IPS DF 6.9 (cell line): Measurements from ENCODE around the gene PPARD.

Experiments
- DNase-seq: peaks from one replicate; pipeline ENCODE4 v3.0.0-alpha.2; 2013; ENCODE audit warnings: low read depth, low spot score
- H3K27ac ChIP-seq: one replicate; pipeline ENCODE4 v1.5.1; 2013; ENCODE audit warnings: low read length, control low read depth
- H3K27me3 ChIP-seq: 2 replicates; pipeline ENCODE4 v1.6.1; 2013; ENCODE audit warnings: mild to moderate bottlenecking, low read length; ENCODE audit not compliant: control insufficient read depth, insufficient read depth
- H3K36me3 ChIP-seq: 2 replicates; pipeline ENCODE4 v1.6.1; 2013; ENCODE audit warnings: low read length; ENCODE audit not compliant: control insufficient read depth, insufficient read depth
- H3K4me1 ChIP-seq: 2 replicates; pipeline ENCODE4 v1.6.1; 2013; ENCODE audit warnings: low read length; ENCODE audit not compliant: control insufficient read depth, insufficient read depth
- H3K4me3 ChIP-seq: 2 replicates; pipeline ENCODE4 v1.5.1; 2013; ENCODE audit warnings: mild to moderate bottlenecking, low read length
- H3K9me3 ChIP-seq: 2 replicates; pipeline ENCODE4 v1.6.1; 2013; ENCODE audit warnings: low read length, inconsistent platforms; ENCODE audit not compliant: control insufficient read depth, insufficient read depth
- WGBS: extraction: QIAGEN DNeasy Blood & Tissue Kit; methylation state at CpG from one replicate; pipeline ENCODE4 v1.1.7; 2013; ENCODE audit warnings: mixed read lengths, missing lambda C conversion rate; ENCODE audit not compliant: insufficient read length, insufficient coverage; 5-methylcytosine and 5-hydroxymethylcytosine counted together

Gene PPARD

DNA sequence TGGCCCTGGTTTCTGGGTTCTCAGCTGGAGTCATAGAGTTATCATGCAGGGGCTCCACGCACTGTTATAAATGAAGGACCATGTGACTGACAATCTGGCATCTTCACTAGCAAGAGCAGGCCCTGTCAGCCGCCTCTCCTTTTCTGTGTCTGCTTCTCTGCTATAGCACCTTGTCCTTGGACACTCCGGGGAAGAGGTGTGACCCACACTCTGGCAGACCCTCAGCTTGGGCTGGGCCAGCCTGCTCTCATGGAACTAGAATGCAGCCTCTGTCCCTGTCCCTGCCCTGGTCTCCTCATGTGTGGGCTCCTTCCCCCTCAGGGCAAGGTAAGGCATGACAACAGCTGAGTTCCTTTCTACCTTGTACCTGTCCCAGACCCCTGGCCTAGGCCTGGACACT lies 98.8 kb downstream of the PPARD start:
- Histone ChIP-seq H3K9me3 (no peaks in the 10 kb centered on the region), H3K4me3 (no peak overlapping the region), H3K27me3 (no peaks in the 10 kb centered on the region), H3K36me3 (no peaks in the 10 kb centered on the region), H3K4me1 (no peaks in the 10 kb centered on the region), H3K27ac (no peak overlapping the region)
- no peak for DNase-seq
- no CpG with 5 or more reads among the region's 3 CpGs for WGBS

DNA sequence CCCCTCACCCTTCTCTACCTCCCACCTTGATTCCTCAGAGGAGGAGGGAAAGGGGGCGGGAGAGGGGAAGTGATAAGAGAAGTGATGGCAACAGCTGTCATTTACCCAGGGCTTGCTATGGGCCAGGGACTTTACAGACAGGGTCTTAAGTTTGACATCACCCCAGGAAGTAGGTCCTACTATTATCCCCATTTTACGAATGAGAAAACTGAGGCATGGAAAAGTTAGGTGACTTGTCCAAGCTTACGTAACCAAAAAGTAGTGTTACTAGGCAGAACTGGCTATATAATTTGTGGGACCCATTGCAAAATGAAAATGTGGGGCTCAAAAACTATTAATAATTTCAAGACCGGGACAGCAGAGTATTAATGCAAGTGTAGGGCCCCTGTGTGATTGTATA lies 99.3 kb downstream of the PPARD start:
- no peaks in the 10 kb centered on the region for H3K9me3 ChIP-seq
- no peaks in the 10 kb centered on the region for H3K36me3 ChIP-seq
- H3K4me3 ChIP-seq: no peak overlapping the region
- no CpG with 5 or more reads among the region's 4 CpGs for WGBS
- H3K4me1 ChIP-seq: no peaks in the 10 kb centered on the region
- DNase-seq: no peak
- no peak overlapping the region for H3K27ac ChIP-seq
- H3K27me3 ChIP-seq: no peaks in the 10 kb centered on the region

DNA sequence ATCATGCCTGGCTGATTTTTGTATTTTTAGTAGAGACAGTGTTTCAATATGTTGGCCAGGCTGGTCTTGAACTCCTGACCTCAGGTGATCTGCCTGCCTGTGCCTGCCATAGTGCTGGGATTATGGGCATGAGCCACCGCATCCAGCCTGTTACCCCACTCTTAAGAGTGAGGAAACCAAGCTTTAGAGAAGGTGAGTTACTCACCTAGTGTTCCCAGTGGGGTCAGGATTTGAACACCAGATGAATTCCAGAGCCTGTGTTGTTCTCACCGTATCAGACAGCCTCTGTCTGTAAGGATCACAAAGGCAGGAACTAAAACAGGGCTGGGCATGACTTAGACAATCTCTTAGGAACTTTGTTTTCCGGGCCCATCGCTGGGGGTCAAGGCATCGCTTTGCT lies 100.3 kb downstream of the PPARD start:
- Histone ChIP-seq H3K4me1 (no peaks in the 10 kb centered on the region), H3K36me3 (no peaks in the 10 kb centered on the region), H3K4me3 (no peak overlapping the region), H3K27me3 (no peaks in the 10 kb centered on the region), H3K27ac (no peak overlapping the region), H3K9me3 (no peaks in the 10 kb centered on the region)
- no peak for DNase-seq
- no CpG with 5 or more reads among the region's 5 CpGs for WGBS

DNA sequence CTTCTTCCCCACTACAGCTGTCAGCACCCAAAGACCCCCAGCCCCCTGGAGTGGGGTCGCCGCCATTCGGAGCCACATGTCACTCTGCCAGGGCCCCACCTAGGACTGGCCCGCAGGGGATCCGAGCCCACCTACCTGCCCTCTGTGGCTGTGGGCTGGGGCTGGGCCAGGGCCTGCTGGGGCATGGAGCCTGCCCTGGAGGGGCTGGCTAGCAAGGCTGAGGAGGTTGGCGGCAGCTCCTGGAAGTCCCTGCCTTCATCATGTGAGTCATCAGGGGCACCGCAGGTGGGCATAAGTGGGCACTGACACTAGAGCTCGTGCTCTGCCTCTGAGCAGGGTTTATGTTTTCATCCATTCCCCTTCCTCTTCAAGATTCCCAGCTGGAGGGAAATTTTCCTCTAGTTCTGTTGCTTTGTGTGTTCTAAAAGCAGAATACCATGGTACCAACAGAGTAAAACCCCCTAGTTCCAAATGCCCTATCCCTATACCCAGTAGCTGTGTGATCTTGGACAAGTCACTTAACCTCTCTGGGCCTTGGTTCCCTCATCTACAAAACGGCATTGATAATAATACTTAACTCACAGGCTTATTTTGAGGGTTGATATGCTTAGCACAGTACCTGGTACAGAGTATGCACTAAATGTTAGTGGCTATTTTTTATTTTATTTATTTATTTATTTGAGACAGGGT lies 101.1 kb downstream of the PPARD start:
- no CpG with 5 or more reads among the region's 9 CpGs for WGBS
- H3K9me3 ChIP-seq: no peaks in the 10 kb centered on the region
- DNase-seq: no peak

DNA sequence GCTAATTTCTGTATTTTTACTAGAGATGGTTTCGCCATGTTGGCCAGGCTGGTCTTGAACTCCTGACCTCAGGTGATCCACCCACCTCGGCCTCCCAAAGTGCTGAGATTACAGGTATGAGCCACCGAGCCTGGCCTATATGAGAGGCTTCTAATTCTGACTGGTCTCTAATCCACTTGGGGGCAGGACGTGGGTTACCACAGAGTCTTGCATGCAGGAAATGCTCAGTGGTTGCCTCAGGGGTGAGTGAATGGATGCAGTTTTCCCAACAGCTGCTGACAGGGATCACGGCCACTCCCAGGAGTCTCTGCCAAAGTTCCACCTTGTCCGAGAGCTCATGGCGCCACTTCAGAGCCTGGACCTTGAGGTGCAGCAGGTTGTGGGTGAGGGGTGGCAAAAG lies 103.3 kb downstream of the PPARD start:
- Histone ChIP-seq H3K36me3 (no peaks in the 10 kb centered on the region), H3K27me3 (no peaks in the 10 kb centered on the region), H3K4me1 (no peaks in the 10 kb centered on the region), H3K4me3 (no peak overlapping the region), H3K9me3 (no peaks in the 10 kb centered on the region), H3K27ac (no peak overlapping the region)
- no peak for DNase-seq
- WGBS: no CpG with 5 or more reads among the region's 7 CpGs

More for the DNA sequence above, 101.1 kb downstream of the PPARD start:
- Histone ChIP-seq H3K4me1 (no peaks in the 10 kb centered on the region), H3K27me3 (no peaks in the 10 kb centered on the region), H3K36me3 (no peaks in the 10 kb centered on the region), H3K27ac (no peak overlapping the region), H3K4me3 (no peak overlapping the region)

DNA sequence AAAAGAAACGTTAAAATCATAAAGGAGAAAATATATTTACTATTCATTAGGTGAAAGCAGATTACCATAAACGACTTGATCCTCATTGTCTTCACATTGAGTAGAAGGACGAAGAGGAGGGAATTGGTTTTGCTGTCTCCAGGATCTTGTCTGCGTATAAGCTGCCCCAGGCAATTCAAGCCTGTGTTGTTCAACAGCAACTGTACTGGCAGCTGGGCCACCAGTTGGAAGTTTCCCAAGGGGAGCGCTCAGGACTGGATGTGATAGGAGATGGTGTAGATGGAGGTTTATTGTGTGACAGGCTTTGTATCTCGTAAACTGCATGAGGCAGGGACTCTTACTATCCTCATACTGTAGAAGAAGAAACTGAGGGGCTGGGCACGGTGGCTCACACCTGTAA lies 105.8 kb downstream of the PPARD start:
- no peak for DNase-seq
- WGBS: no CpG with 5 or more reads among the region's 7 CpGs
- Histone ChIP-seq H3K4me3 (no peak overlapping the region), H3K27me3 (no peaks in the 10 kb centered on the region), H3K4me1 (peaks cover 1% of the 10 kb centered on the region; the same call in 1 of the 2 replicates), H3K36me3 (no peaks in the 10 kb centered on the region), H3K27ac (no peak overlapping the region), H3K9me3 (no peaks in the 10 kb centered on the region)

DNA sequence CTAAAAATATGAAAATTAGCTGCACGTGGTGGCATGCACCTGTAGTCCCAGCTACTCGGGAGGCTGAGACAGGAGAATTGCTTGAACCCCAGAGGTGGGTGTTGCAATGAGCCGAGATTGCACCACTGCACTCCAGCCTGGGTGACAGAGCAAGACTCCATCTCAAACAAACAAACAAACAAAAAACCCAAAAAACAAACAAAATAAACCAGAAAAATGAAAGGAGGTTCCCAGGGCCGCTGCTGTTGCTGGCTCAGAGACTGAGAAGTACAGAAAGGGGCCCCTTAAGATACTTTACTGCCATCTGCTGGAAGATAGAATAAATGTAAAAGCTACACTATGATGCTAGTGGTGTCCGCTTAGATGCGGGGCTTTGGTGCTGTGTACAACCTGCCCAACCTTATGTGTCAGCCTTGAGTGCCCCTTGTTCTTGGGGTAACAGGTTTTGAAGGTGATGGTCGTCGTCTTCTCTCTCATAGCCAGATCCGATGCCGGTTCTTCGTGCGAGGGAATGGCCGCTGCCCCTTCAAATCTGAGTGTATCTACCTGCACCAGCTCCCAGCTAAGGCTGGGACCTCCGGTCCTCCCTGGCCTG lies 107.0 kb downstream of the PPARD start:
- DNase-seq: no peak
- no CpG with 5 or more reads among the region's 14 CpGs for WGBS
- H3K4me1 ChIP-seq: peaks cover 1% of the 10 kb centered on the region; the same call in 1 of the 2 replicates

DNA sequence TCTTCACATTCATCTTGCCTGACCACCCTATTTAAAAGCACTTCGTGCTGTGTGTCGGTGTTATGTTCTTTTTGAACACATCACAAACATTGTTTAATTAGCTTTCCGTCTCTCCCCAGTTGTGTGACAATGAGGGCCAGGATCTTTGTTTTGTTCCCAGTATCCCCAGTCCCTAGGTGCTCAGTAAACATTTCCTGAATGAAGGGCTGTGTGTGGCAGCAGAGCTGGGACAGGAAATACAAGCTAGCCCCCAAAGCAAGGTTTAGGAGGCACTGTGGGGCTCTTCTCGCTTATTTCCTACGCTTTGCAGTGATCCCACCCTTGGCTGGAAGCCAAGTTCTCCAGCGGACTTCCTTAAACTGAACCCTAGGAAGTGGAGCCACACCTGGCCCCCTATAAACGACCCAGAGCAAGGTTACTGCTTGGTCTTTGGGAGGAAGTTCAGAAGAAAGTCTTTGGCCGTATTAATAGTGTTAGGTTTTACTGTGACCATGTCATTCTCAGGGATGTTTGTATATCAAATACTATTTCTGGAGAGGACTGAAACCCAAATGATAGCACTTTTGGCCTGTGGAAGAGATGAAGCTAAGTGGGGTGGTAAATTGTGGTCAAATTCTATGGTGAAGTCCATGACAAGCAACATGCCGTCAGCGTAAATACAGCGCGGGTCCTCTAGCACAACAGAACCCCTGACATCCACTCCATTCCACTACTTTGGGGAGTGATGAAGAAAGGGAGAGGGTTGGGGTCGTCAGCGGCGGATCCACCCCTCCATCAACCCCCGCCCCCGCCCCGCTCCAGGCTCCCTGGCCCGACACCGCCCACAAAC lies 109.2 kb downstream of the PPARD start:
- peaks cover 1% of the 10 kb centered on the region; the same call in 1 of the 2 replicates for H3K4me1 ChIP-seq
- H3K36me3 ChIP-seq: peaks cover 4% of the 10 kb centered on the region; the same call in 1 of the 2 replicates
- no peak overlapping the region; the same call in 1 of the 2 replicates for H3K4me3 ChIP-seq
- H3K27ac ChIP-seq: no peak overlapping the region
- DNase-seq: no peak
- H3K9me3 ChIP-seq: no peaks in the 10 kb centered on the region
- H3K27me3 ChIP-seq: no peaks in the 10 kb centered on the region
- WGBS: no CpG with 5 or more reads among the region's 20 CpGs

More for the DNA sequence above, 107.0 kb downstream of the PPARD start:
- no peak overlapping the region for H3K27ac ChIP-seq
- no peaks in the 10 kb centered on the region for H3K36me3 ChIP-seq
- no peak overlapping the region for H3K4me3 ChIP-seq
- no peaks in the 10 kb centered on the region for H3K27me3 ChIP-seq
- no peaks in the 10 kb centered on the region for H3K9me3 ChIP-seq

DNA sequence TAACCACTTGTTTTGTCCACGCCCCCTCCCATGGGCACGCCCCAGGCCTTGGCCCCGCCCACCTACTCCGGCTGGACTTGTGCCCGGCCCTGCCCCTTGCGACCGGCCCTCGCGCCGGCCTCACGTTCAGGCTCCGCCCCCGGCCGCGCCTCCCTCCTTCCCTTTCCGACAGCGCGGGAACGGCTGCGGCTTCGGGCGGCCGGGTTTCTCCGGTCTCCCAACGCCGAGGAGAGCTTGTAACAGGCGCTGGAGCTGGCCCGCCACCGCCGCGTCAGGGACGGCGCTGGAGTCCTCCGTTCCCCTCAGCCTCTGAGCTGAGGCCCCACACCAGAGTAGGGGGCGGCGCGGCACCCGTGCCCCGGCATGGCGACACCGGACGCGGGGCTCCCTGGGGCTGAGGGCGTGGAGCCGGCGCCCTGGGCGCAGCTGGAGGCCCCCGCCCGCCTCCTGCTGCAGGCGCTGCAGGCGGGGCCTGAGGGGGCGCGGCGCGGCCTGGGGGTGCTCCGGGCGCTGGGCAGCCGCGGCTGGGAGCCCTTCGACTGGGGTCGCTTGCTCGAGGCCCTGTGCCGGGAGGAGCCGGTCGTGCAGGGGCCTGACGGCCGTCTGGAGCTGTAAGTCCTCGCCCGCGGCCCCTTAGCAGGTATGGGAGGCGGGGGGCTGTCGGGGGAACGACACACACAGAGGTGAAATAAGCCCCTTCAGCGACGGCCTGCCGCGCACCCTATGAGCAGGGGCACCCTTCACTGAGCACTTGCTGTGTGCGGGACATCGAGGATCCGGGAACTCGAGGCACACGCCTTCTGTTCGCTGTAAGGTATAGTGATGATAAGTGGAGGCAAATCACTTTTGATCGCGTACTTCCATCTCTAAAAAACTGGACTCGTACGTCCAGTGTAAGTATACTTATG lies 110.1 kb downstream of the PPARD start, which contains the start of gene FANCE:
TSS of gene FANCE (plus strand) at position 156 of the 908 bp plus-strand sequence. CDS start at position 364, 208 bp downstream.
- Histone ChIP-seq H3K36me3 (peaks cover 6% of the 10 kb centered on the region; the same call in 1 of the 2 replicates), H3K27ac (no peak within 1 kb of the TSS), H3K9me3 (no peaks in the 10 kb centered on the region), H3K27me3 (no peaks in the 10 kb centered on the region), H3K4me3 (peak within 1 kb of the TSS; percentile 62; the same call in 1 of the 2 replicates), H3K4me1 (peaks cover 1% of the 10 kb centered on the region; the same call in 1 of the 2 replicates)
- DNase-seq: no peak
- WGBS: no CpG with 5 or more reads among the region's 87 CpGs
